Measurements from ENCODE around the gene GNPAT.
A peak's percentile ranks its signal among the peaks of the same experiment; 100 is the strongest.

GNPAT gene

DNA sequence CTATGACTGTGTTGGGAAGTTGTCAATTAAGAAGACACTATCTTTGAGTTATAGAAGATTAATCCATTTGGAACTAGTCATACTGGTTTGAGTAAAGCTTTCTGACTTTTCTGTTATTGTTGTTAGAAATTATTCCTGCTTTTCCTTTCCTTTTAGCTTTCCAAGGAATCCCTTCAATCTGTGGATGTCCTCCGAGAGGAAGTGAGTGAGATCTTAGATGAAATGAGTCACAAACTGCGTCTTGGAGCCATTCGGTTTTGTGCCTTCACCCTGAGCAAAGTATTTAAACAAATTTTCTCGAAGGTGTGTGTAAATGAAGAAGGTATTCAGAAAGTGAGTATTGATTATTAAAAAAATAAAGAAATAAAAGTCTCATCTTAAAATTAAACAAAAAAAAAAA is 19.3 kb downstream of the GNPAT start:
- DNase-seq = no peak

DNA sequence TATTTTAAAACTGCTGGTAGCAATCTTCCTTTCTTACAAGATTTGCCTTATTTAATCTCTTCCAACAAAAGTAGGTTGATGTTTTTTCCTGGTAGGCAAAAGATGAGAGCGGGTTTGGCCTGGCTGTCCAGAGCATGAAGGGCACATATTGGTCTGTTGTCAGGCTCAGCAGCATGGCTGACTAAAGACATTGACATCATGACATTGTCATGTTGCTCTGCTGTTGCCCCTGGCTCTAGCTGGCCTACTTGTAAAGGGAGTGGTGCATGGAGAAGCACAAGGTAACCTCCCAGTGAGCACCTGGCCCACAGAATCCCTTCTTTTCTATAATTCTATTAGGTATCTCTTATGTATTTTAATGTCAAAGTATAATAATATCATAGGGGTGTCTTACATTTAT is 23.6 kb downstream of the GNPAT start:
- DNase-seq = no peak

DNA sequence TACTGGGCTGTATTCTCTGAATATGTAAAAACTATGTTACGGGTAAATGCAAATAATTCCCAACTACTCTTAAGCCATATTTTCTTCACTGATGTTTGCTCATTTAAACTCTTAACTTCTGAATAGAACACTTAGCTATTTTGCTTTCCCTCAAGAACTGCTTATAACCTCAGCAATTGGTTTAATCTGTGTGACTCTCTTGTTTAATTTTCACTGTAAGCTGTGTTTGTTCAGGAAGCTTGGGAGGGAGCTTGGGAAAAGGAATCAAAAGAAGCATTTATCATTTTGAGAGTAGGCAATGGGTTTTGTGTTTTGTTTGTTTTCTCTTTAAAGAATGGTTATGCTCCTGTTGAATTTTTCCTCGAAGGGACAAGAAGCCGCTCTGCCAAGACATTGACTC is 24.4 kb downstream of the GNPAT start:
- no peak for DNase-seq

DNA sequence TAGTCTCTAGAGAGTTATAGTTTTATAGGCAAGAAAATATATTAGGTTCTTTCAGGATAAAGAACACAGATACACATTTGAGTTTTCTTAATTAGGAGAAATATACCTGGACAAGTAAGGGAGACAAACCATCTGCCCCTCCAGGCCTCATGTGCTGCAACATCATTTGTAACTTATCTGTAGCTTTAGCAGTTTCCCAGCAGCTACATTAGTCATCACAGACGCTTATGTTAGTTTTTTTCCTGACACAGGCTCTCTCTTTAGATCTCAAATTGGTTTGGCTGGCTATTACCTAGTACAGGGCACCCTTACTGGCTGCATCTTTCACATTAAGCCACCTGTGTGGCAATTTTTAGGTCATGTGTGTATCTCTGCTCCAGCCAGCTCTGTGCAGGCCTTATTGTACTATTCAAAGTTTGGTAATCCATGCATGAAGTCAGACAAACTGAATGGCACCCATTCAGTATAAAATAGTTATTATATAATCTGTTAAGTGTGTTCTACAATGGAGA is 25.9 kb downstream of the GNPAT start:
- no peak for DNase-seq

DNA sequence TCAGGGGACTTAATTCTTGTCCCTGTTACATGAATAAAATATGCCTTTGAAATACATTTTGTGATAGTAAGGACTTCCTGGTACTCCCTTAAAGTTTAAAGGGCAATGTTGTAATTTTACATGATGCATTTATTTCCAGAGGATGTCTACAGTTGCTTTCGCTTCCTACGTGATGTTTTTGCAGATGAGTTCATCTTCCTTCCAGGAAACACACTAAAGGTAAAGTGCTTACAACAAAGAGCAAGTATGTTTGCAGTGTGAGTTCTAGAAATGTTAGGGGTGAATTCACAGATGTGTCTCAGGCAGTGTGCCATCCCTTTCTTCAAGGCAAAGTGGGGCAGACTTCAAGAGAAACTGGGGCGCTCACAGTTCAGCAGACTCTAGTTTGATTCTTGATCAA is 31.2 kb downstream of the GNPAT start:
- DNase-seq = no peak

DNA sequence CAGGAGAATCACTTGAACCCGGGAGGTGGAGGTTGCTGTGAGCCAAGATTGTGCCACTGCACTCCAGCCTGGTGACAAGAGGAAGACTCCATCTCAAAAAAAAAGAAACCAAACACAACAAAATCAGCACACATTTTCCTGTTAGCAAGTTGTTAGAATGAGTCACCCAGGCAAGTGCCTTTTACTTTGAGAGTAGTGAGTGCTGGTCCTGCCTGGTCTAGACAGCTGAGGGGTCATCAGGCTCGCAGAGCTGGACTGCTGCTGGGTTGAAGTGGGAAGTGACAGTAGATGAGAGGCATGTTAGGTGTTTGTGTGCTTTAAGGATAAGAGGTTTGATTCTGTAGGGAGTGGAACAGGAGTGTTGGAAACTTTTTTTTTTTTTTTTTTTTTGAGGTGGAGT is 31.9 kb downstream of the GNPAT start:
- DNase-seq = no peak

DNA sequence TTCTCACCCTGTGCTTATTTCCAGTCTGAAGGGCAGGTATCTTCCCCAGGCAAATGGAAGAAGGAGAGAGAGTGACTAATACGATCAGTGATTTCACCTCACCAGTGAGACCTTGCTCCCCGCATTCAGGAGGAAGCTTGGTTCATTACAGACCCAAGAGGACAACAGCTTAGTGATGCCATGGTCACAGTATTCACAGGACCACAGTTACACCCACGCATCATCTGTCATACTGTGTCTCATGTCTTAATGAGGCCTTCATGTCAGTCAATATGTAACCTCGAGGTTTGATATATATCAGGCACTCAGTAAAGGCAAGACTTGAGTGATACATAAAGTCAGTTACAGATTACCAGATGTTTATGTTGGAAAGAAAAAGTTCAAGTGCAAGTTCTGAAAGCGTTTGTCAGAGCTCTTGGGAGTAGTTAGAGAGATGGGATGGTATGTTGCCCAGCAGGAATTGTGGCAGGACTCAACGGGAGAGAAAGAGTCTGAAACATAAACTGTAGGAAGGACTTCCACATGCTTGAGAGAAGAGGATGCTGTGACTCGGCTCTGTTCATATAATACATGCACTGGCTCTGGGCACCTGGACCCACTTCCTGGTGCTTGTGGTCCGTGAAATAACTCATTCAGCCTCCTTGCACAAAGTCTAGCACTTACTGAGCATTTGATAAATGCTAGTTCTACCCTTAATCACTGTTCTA is 33.3 kb downstream of the GNPAT start:
- DNase-seq = no peak

DNA sequence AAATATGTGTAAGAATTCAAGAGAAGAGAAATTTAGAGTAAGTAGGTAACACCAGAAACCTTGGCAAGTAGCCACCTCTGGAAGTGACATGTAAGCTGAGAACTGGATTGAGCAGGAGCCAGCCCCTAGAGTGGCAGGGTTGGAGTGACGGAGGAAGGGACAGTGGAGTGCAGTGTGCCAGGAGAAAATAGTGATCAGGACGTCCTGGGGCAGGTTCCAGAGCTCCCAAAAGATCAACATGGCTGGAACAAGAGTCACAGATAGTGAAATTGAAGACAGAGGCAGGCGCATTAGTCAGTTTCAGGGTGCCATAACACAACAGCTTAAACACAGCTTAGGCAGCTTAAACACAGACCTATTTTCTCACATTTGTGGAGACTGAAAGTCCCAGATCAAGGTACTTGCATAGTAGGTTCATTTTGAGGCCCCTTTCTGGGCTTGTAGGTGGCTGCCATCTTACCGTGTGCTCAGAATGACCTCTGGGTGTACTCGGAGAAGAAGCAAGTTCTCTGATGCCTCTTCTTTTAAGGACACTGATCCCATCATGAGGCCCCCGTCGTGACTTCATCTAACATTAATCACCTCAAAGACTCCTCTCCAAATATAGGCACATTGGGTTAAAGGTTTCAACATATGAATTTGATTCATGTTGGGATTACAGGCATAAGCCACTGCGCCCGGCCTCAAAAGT is 37.2 kb downstream of the GNPAT start:
- DNase-seq = peak; percentile 69

DNA sequence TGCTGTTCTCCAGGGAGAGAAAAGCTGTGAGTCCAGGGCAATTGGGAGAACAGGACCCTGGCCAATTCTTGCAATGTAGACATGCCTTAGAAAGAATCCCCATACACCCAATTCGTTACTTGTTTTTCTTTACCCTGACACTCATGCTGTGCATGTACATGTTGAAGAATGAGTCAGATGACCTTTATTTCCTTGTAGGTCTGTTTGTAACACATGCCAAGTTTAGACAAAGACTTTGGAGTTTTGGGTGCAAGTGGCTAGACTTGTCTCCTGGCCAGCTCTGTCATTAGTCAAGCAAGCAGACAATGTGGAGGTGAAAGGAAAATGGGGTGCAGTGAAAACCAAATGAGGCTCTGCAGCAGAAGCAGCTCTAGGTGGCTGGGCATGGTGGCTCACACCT is 38.1 kb downstream of the GNPAT start:
- DNase-seq = no peak

DNA sequence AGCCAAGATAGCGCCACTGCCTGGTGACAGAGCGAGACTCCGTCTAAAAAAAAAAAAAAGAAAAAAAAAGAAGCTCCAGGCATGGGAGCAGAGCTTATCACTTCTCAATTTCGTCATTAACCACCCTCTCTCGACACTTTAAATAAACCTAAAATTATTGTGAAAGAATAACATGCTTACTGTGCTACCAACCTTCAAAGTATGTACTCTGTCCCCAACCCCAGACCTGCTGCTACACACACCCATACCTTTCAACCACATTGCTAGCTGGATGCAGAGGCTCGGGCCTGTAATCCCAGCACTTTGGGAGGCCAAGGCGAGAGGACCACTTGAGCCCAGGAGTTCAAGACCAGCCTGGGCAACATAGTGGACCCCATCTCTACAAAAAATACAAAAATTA is 38.7 kb downstream of the GNPAT start:
- no peak for DNase-seq

DNA sequence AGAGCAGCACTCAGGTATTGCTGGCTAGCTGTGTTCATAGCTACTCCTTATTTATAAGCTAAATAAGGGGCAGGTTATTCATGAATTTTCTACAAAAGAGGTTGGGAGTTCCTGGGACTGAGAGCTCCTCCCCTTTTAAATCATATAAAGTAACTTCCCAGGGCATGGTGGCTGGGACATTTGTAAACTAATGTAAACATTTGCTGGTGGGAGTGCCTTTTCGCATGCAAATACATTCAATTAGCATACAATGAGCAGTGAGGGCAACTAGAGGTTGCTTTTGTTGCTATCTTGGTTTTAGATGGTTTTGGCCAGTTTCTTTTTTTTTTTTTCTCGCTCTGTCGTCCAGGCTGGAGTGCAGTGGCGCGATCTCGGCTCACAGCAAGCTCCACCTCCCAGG is 43.4 kb downstream of the GNPAT start:
- DNase-seq = no peak

DNA sequence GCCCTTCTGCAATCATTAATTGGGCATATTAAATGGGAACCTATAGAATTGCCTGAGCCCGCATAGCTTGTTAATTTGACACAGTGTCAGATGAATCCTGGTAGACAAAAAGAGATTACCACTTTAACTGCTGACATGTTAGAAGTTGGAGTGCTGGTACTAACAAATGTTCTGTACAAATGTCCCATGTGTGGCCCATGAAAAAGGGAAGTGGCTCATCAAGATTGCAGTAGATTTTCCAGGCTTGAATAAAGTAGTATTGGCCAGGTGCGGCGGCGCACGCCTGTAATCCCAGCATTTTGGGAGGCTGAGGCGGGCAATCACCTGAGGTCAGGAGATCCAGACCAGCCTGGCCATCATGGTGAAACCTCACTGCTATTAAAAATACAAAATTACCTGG is 45.6 kb downstream of the GNPAT start:
- DNase-seq = no peak

DNA sequence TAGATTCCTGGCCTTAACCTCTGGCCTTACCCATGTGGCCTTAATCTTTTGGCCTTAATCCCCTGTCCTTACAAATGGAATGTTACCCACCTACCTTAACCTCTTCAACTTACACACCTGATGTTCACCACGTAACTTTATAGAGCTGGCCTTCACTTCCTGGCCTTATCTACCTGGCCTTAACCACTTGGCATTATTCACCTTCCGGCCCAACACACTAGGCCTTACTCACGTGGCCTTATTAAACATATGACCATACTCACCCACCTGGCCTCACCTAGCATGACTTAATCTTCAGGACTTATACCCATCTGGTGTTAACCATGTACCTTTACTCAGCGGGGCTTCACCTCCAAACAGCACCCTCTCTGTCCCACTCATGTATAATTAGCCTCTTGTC is 54.9 kb downstream of the GNPAT start:
- DNase-seq = no peak

DNA sequence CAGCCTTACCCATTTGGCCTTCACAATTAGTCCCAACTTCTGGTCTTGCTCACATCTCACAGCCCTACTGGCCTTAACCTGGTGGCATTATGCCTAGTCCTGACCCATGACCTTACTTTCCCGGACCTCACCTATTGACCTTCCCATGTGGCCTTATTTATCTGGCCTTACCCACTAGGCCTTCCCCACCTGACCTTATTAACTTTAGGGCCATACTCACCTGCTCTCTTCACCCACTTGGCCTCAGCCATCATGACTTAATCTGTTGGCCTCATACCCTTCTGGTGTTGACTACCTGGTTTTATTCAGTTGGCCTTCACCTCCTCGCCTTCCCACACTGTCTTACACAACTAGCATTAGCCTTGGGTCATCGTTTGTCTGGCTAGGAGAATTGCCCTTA is 61.0 kb downstream of the GNPAT start:
- no peak for DNase-seq

DNA sequence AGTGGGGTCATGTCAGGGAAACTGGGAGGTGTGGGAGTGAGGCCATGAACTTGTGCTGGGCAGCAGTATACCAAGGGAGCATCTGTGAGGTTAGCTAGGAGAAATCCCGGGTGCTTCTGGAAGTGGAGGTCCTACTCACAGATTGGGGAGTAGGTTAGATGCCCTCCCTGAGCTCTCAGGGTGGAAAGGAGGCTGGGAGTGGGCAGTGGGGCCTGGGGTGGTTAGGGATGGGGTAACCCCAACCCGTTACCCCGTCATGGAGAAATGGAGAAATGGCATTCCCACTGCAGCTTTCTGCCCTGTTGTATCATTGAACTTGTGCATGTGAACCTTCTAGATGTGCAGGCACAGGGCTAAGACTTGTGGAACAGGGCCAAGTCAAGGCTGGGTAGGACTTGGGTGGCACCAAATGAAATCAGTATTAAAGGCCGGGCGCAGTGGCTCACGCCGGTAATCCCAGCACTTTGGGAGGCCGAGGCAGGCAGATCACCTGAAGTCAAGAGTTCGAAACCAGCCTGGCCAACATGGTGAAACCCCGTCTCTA is 69.5 kb downstream of the GNPAT start:
- no peak for DNase-seq

DNA sequence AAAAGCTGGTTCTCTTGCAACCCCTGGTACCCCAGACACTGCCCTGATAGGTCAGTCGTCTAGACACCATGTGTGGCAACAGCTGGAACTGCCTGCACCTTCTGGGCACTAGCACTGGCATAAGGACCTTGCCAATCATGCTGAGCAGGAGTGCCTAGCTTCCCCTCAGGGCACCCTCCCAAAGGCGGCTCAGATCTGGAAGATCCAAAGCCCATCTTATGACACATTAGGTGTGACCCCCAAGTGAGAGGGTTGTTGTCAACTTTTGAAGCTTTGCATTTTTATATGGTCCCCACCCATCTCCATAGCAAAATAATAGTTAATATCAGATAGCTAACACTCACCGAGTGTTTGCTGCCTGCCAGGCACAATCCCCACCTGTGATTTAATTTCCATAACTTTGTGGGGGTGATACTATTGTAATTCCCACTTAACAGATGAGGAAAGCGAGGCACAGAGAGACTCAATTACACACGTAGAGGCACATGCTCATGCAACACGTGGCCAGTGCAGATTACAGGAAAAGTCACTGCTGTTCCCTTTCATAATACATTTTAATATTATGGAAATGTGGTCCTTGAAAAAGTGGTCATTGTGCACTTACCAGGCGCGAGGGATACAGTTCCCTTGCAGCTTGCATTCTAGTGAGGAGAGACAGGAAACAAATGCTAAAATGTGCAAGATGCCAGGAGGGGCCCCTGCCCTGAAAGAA is 70.9 kb downstream of the GNPAT start:
- DNase-seq = no peak

DNA sequence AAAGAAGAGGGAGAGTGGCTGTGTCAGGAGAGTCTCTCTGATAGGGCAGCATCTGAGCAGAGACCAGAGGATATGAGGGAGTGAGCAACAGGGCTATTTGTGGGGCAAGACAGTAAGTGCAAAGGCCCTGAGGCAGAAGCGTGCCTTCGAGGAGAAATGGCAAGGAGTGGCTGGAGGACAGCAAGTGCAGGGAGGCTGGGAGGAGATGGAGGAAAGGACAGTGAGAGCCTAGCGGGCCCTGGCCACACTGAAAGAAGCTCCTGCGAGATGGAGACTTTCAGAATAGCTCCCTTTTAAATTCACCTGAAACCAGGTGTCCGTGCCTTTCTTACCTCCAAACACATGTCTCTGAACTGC is 71.4 kb downstream of the GNPAT start:
- no peak for DNase-seq

DNA sequence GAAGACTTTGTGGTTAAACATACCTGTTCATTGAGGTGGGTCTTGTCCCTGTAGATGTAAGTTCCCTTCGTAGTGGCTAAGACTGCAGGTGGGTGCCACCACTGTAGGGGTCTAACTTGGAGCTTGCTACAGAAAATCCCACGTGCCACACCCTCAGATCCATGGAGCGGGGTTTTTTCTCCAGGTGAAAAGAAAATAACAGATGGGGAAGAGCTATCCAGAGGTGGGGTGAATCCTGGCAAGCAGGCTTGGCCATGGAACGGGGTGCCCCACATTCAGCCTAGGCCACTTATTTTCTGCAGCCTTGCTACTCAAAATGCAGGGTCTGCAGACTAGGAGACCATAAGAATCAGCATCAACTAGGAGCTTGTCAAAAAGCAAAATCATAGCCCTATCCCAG is 72.6 kb downstream of the GNPAT start:
- DNase-seq = no peak

DNA sequence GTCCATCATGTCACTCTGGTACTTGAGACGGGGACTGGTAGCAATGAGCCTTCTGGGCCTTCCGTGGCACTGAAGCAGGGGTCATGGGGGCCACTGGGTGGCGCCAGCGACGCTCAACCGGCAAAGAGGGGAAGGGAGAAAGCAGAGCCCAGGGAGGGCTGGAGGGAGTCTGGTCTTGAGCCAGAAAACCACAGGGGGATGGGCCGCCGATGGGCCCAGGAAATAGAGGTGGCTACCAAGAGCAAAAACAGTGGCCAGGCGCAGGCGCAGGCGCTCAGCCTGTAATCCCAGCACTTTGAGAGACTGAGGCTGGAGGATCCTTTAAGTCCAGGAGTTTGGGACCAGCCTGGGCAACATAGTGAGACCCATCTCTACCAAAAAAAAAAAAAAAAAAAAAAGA is 74.9 kb downstream of the GNPAT start:
- no peak for DNase-seq

DNA sequence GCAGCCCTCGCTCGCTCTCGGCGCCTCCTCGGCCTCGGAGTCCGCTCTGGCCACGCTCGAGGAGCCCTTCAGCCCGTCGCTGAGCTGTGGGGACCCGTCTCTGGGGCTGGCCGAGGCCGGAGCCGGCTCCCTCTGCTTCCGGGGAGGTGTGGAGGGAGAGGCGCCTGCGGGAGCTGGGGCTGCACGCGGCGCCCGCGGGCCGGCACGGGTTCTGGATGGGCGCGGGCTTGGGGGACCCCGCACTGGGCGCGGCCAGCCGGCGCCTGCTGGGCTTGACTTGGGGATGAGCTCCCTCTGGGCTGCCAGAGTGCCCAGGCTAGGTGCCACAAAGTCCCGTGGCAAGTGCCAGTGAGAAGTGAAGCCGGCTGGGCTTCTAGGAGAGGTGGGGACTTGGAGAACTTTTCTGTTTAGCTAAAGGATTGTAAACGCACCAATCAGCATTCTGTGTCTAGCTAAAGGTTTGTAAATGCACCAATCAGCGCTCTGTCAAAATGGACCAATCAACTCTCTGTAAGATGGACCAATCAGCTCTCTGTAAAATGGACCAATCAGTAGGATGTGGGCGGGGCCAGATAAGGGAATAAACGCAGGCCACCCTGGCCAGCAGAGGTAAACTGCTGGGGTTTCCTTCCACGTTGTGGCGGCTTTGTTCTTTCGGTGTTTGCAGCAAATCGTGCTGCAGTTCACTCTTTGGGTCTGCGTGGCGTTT is 76.4 kb downstream of the GNPAT start:
- no peak for DNase-seq

DNA sequence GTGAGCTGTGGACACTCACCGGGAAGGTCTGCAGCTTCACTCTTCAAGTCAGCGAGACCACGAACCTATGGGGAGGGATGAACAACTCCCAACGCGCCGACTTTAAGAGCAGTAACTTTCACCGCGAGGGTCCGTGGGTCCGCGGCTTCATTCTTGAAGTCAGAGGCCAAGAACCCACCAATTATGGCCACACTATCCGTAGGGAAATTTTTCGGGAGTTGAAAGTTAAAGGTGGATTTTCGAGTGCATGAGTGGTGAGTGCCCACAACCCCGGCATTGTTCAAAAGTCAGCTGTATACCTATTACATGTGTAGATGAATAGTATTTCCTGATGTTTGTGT is 77.0 kb downstream of the GNPAT start:
- DNase-seq = no peak

DNA sequence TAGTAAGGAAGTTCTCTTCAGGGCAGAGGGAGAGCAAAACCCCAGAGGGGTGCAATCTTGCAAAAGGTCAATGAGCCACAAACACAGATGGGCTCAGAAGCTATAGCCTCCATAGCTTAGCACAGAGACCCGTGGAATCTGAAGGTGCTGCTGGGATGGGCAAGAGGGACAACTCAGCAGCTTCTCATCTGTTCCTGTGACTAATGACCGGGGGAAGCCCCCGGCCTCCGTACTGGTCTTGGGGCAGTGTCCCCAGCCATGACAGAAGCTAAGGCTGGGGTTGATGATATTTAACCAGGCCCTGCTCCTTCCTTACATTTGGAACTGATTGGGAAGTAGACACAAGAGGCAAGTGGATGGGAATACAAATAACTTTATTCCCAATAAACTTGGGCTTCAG is 77.6 kb downstream of the GNPAT start:
- DNase-seq = no peak

DNA sequence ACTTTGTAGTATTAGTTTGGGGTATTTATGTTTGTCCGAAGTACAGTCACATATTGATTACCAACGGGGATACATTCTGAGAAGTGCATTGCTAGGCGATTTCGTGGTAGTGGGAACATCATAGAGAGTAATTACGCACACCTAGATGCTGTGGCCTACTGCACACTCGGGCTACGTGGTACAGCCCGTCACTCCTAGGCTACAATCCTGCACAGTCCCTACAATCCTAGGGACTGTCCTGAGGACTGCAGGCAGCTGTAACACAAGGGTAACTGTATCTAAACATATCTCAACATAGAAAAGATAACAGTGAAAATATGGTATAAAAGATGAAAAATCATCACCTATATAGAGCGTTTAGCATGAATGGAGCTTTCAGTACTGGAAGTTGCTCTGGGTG is 78.1 kb downstream of the GNPAT start:
- DNase-seq = no peak
